KMS-11 (cell line): ENCODE measurements around the gene CNTN1.

Experiments used
- H2AFZ ChIP-seq: fragments of 200-600 bp; sonication (generic); 2 replicates; pipeline ENCODE4 v1.6.1; 2016; ENCODE audit warnings: antibody characterized with exemption, mixed run types, low read depth
- H3K27ac ChIP-seq: fragments of 200-600 bp; sonication (generic); 2 replicates; pipeline ENCODE4 v1.6.1; 2016; ENCODE audit warnings: mild to moderate bottlenecking, mixed run types
- H3K27me3 ChIP-seq: fragments of 200-600 bp; sonication (generic); 2 replicates; pipeline ENCODE4 v1.6.1; 2017; ENCODE audit warnings: mild to moderate bottlenecking, low read depth, mixed run types, moderate library complexity; ENCODE audit not compliant: insufficient read depth
- H3K36me3 ChIP-seq: fragments of 200-600 bp; sonication (generic); 2 replicates; pipeline ENCODE4 v1.6.1; 2017; ENCODE audit warnings: mild to moderate bottlenecking, mixed run types; ENCODE audit not compliant: insufficient read depth
- H3K4me1 ChIP-seq: fragments of 200-600 bp; sonication (generic); 2 replicates; pipeline ENCODE4 v1.6.1; 2016; ENCODE audit warnings: mild to moderate bottlenecking, low read depth, mixed run types; ENCODE audit not compliant: poor library complexity, severe bottlenecking
- H3K4me2 ChIP-seq: fragments of 200-600 bp; sonication (generic); 2 replicates; pipeline ENCODE4 v1.7.0; 2016; ENCODE audit warnings: mild to moderate bottlenecking, mixed run types
- H3K4me3 ChIP-seq: fragments of 200-600 bp; sonication (generic); IDR thresholded peaks from 2 replicates; pipeline ENCODE4 v1.6.1; 2017; ENCODE audit warnings: low read depth, low read length, mixed read lengths; ENCODE audit not compliant: insufficient read depth
- H3K79me2 ChIP-seq: fragments of 200-600 bp; sonication (generic); 2 replicates; pipeline ENCODE4 v1.6.1; 2016; ENCODE audit warnings: low read depth, mixed run types; ENCODE audit not compliant: insufficient read depth
- H3K9ac ChIP-seq: fragments of 200-600 bp; sonication (generic); 2 replicates; pipeline ENCODE4 v1.6.1; 2016; ENCODE audit warnings: mild to moderate bottlenecking, mixed run types
- H4K20me1 ChIP-seq: fragments of 200-600 bp; sonication (generic); 2 replicates; pipeline ENCODE4 v1.6.1; 2016; ENCODE audit warnings: mild to moderate bottlenecking, mixed run types; ENCODE audit not compliant: insufficient read depth
- TF ChIP-seq, protein P1 (sequence below): fragments of 200-600 bp; sonication (generic); conservative IDR thresholded peaks from 2 replicates; pipeline ENCODE4 v1.6.1; 2017; ENCODE audit warnings: low read depth, mild to moderate bottlenecking, antibody characterized with exemption, low read length, moderate library complexity, mixed read lengths

CNTN1 gene

DNA sequence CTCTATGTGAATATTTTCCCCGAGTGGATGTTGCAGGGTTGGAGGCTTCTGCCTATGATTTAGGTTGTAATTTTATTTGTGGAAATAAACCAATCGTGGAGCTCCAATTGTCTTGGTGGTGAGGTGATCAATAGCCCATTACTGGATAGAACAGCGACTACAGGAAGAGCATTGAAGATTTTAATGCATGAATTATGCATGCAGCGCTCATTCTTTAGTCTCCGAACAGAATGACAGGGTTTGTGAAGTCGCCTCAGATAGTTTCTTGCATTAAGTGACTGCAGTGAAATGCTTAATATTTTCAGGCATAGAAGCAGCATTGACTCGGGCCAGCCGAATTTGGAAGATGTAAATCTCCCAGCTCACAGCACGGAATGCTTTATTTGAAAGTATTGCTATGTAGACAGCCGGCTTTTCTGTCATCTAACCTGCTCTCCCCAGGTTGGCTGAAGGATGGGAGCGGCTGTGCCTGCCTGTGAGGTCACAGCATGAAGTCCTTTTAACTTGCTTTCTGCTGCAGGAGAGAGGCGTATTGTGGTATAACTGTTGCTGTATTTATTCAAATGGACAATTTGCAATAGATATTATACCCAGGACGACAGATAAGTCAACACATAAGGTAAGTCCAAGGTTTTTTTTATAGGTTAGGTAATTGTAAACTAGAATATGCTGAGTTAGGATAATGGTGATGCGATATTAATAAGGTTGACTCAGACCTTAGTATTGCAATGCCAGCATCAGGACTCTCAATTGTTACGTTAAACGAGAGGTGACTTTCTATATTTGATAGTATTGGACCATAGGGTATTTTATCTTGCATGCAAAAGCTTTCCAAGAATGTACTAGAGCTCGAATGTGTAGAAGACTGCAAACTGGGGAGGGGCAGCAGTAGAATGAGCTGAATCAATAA lies 135.7 kb downstream of the CNTN1 start:
- Histone ChIP-seq H2AFZ (no peak overlapping the region), H3K9ac (no peak overlapping the region), H3K27ac (no peak overlapping the region), H3K27me3 (no peaks in the 10 kb centered on the region), H3K36me3 (no peaks in the 10 kb centered on the region), H3K4me1 (no peaks in the 10 kb centered on the region), H3K4me2 (no peak overlapping the region), H4K20me1 (no peaks in the 10 kb centered on the region), H3K79me2 (no peaks in the 10 kb centered on the region), H3K4me3 (no peak overlapping the region)
- TF ChIP-seq, protein P1, sequence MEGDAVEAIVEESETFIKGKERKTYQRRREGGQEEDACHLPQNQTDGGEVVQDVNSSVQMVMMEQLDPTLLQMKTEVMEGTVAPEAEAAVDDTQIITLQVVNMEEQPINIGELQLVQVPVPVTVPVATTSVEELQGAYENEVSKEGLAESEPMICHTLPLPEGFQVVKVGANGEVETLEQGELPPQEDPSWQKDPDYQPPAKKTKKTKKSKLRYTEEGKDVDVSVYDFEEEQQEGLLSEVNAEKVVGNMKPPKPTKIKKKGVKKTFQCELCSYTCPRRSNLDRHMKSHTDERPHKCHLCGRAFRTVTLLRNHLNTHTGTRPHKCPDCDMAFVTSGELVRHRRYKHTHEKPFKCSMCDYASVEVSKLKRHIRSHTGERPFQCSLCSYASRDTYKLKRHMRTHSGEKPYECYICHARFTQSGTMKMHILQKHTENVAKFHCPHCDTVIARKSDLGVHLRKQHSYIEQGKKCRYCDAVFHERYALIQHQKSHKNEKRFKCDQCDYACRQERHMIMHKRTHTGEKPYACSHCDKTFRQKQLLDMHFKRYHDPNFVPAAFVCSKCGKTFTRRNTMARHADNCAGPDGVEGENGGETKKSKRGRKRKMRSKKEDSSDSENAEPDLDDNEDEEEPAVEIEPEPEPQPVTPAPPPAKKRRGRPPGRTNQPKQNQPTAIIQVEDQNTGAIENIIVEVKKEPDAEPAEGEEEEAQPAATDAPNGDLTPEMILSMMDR: no peak

DNA sequence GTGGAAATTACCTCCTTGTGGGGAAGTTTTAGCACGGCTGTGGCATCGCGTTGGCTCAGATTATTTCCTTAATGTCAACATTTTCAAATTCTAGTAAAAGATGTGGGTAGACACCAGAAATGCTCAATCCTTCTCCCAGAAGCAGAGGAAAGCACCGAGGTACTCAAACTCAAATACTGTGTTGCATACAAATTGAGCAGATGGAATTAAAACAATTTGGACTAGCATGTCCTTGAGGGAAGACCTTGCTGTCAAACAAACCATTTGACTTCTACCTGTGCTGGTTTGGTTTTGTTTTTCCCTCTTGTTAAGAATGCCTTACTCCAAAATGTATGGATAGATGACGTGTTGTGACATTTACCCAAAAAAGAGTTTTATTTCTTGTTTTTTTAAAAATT lies 136.4 kb downstream of the CNTN1 start:
- TF ChIP-seq, protein P1: no peak
- H3K27me3 ChIP-seq: no peaks in the 10 kb centered on the region
- no peak overlapping the region for H3K9ac ChIP-seq
- H3K27ac ChIP-seq: no peak overlapping the region
- H3K4me2 ChIP-seq: no peak overlapping the region
- H3K36me3 ChIP-seq: no peaks in the 10 kb centered on the region
- no peaks in the 10 kb centered on the region for H3K4me1 ChIP-seq
- no peaks in the 10 kb centered on the region for H3K79me2 ChIP-seq
- no peak overlapping the region for H2AFZ ChIP-seq
- H4K20me1 ChIP-seq: no peaks in the 10 kb centered on the region
- H3K4me3 ChIP-seq: no peak overlapping the region

DNA sequence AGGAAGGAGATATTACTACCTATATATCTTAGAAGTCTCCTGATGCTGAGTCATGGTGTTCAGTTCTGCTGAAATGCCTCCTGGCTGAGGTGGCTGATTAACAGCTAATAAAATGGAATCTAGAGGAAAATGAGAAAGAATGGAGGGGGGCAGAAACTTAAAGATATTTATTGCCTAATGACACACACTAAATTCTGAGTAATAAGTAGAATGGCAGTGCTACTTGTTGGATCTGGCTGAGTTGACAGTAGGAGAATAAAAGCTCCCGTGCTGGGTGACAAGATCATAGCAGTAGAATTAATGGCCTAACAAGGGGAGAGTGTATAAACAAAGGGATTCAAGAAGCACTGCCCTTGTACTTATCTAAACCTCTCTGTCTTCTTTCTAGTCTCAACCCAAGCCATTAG lies 137.5 kb downstream of the CNTN1 start:
- H4K20me1 ChIP-seq: no peaks in the 10 kb centered on the region
- TF ChIP-seq, protein P1: no peak
- no peaks in the 10 kb centered on the region for H3K79me2 ChIP-seq
- H3K36me3 ChIP-seq: no peaks in the 10 kb centered on the region
- no peak overlapping the region for H3K9ac ChIP-seq
- no peak overlapping the region for H3K4me3 ChIP-seq
- H3K4me1 ChIP-seq: no peaks in the 10 kb centered on the region
- H2AFZ ChIP-seq: no peak overlapping the region
- no peak overlapping the region for H3K27ac ChIP-seq
- no peaks in the 10 kb centered on the region for H3K27me3 ChIP-seq
- H3K4me2 ChIP-seq: no peak overlapping the region

DNA sequence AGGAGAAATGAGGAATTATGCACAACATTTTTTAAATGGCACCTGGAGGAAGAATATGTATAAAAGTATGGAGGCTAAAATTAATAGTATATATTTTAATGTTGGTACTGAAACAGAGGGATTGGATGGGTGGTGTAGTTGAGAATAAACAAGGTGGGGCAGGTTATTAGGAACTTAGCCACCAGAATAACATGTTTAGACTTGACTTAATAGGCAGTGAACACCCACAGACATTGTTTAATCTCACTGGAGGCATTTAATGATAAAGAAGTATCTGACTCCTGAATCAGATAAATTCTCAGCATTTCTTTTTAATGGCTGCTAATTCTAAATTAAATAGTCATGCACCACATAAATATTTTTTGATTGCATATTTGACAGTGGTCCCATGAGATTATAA lies 139.7 kb downstream of the CNTN1 start:
- no peaks in the 10 kb centered on the region for H3K27me3 ChIP-seq
- H3K36me3 ChIP-seq: no peaks in the 10 kb centered on the region
- H2AFZ ChIP-seq: no peak overlapping the region
- H3K27ac ChIP-seq: no peak overlapping the region
- H4K20me1 ChIP-seq: no peaks in the 10 kb centered on the region
- H3K4me1 ChIP-seq: no peaks in the 10 kb centered on the region
- no peak overlapping the region for H3K4me2 ChIP-seq
- H3K4me3 ChIP-seq: no peak overlapping the region
- no peaks in the 10 kb centered on the region for H3K79me2 ChIP-seq
- no peak overlapping the region for H3K9ac ChIP-seq
- TF ChIP-seq, protein P1: no peak
